Bronchial epithelial cell (primary cell): ENCODE data around the gene KRTAP20-2. TPM values are rescaled to one million over a fixed set of nuclear protein-coding genes. Genes with fewer than 3 reads are reported as not detected.

Experiments
- DNase-seq: peaks from one replicate; pipeline ENCODE4 v3.0.0-alpha.2; 2010; ENCODE audit warnings: low read depth
- FAIRE-seq: peaks from 2 replicates; lab custom pipeline; 2011; peaks lifted over from hg19 to GRCh38; lab: Jason Lieb, UNC
- H3K27me3 ChIP-seq: 2 replicates; pipeline ENCODE4 v1.5.1; 2011; ENCODE audit warnings: low read length; ENCODE audit not compliant: control insufficient read depth, insufficient read depth
- H3K36me3 ChIP-seq: 2 replicates; pipeline ENCODE4 v1.5.1; 2011; ENCODE audit warnings: low read length; ENCODE audit not compliant: control insufficient read depth, insufficient read depth
- H3K4me3 ChIP-seq: 2 replicates; pipeline ENCODE4 v1.5.1; 2011; ENCODE audit warnings: mild to moderate bottlenecking, low read depth, low read length, control low read depth
- total RNA-seq: library from RNA; depleted of rRNA; stranded (reverse); fragments of >200 nt; gene quantifications from 2 replicates; pipeline ENCODE4 v1.2.1, GENCODE V29; 2014
- TF ChIP-seq, protein P1 (sequence below): IDR thresholded peaks from 2 replicates; pipeline ENCODE4 v1.5.1; 2011; ENCODE audit warnings: mild to moderate bottlenecking, moderate library complexity, low read length, control low read depth, inconsistent platforms; ENCODE audit not compliant: insufficient read depth, severe bottlenecking

KRTAP20-2 gene
- total RNA-seq, 1 donor from 2014 or later, result not detected

GRCh38 chr21:30646904-30647414 is 12.0 kb downstream of the KRTAP20-2 start:
- TF ChIP-seq, protein P1, sequence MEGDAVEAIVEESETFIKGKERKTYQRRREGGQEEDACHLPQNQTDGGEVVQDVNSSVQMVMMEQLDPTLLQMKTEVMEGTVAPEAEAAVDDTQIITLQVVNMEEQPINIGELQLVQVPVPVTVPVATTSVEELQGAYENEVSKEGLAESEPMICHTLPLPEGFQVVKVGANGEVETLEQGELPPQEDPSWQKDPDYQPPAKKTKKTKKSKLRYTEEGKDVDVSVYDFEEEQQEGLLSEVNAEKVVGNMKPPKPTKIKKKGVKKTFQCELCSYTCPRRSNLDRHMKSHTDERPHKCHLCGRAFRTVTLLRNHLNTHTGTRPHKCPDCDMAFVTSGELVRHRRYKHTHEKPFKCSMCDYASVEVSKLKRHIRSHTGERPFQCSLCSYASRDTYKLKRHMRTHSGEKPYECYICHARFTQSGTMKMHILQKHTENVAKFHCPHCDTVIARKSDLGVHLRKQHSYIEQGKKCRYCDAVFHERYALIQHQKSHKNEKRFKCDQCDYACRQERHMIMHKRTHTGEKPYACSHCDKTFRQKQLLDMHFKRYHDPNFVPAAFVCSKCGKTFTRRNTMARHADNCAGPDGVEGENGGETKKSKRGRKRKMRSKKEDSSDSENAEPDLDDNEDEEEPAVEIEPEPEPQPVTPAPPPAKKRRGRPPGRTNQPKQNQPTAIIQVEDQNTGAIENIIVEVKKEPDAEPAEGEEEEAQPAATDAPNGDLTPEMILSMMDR, result no peak

GRCh38 chr21:30652891-30653290 is 17.9 kb downstream of the KRTAP20-2 start:
- Histone ChIP-seq H3K4me3 (no peak overlapping the region), H3K36me3 (no peaks in the 10 kb centered on the region), H3K27me3 (no peaks in the 10 kb centered on the region)
- DNase-seq (no peak), FAIRE-seq (no peak)
- TF ChIP-seq, protein P1, result no peak

More at GRCh38 chr21:30646904-30647414, 12.0 kb downstream of the KRTAP20-2 start:
- FAIRE-seq (no peak), DNase-seq (no peak)
- H3K4me3 ChIP-seq, result no peak overlapping the region
- no peaks in the 10 kb centered on the region for H3K27me3 ChIP-seq
- H3K36me3 ChIP-seq, result no peaks in the 10 kb centered on the region

GRCh38 chr21:30668776-30669175 is 33.8 kb downstream of the KRTAP20-2 start:
- no peak for FAIRE-seq
- no peaks in the 10 kb centered on the region for H3K27me3 ChIP-seq
- H3K4me3 ChIP-seq, result no peak overlapping the region
- no peak for DNase-seq
- TF ChIP-seq, protein P1, result no peak
- no peaks in the 10 kb centered on the region for H3K36me3 ChIP-seq

GRCh38 chr21:30672985-30673650 is 38.1 kb downstream of the KRTAP20-2 start:
- FAIRE-seq, result no peak
- H3K27me3 ChIP-seq, result no peaks in the 10 kb centered on the region

DNA sequence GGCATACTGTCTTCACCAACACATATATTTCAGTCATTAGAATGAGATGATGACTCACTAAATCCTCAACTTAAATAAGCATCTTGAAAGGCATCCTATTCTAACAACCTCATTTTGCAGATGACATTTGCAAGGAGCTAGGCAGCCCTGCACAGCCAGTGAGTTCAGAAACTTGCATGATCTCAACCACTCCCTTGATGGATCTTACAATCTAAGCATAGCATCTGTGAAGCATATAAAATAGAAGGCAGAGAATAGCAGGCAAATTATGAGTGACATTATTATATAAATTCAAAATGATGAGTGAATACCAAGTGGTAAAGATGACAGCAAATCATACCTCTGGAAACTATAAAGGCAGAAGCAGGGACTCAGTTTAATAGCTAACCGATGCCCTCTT is 39.3 kb downstream of the KRTAP20-2 start:
- no peak overlapping the region for H3K4me3 ChIP-seq
- H3K27me3 ChIP-seq, result no peaks in the 10 kb centered on the region
- no peak for DNase-seq
- no peak for FAIRE-seq
- no peaks in the 10 kb centered on the region for H3K36me3 ChIP-seq
- TF ChIP-seq, protein P1, result no peak

More at GRCh38 chr21:30672985-30673650, 38.1 kb downstream of the KRTAP20-2 start:
- DNase-seq, result no peak
- TF ChIP-seq, protein P1, result no peak
- no peaks in the 10 kb centered on the region for H3K36me3 ChIP-seq
- no peak overlapping the region for H3K4me3 ChIP-seq
